PC-9 (cell line): Measurements from ENCODE around the gene R3HDM2. TPM values are rescaled to one million over a fixed set of nuclear protein-coding genes. Genes with fewer than 3 reads are reported as not detected.
"Not testable (repeated sequence)": the region's sequence is repeated elsewhere in the genome, so short reads cannot be mapped to it uniquely, and the experiment has no call there.

Experiments
- BruUV-seq: library from RNA; stranded (reverse); fragments of 400-500 nt; replicated peaks from 2 replicates; lab custom pipeline; 2021; lab: Mats Ljungman, UMichigan
- CTCF ChIA-PET: fragments of 300-600 bp; sonication (Branson Sonifier 250); formaldehyde crosslinking; loops from one replicate; lab custom pipeline; 2022; ENCODE audit warnings: antibody characterized with exemption; lab: Charles Lee
- POLR2A ChIA-PET: fragments of 300-600 bp; sonication (Branson Sonifier 250); formaldehyde crosslinking; loops from one replicate; lab custom pipeline; 2022; ENCODE audit warnings: antibody characterized with exemption; ENCODE audit not compliant: unreplicated experiment; lab: Charles Lee
- DNase-seq, 2 experiments: peaks; one replicate each; pipeline versions ENCODE4 v3.0.0 to v3.0.0-alpha.2; 2015 to 2022; ENCODE audit warnings: mixed read lengths in 1 of 2
- H2AFZ ChIP-seq: fragments of 200-600 bp; sonication (generic); 2 replicates; pipeline ENCODE4 v1.8.1; 2017; ENCODE audit warnings: antibody characterized with exemption
- H3F3A ChIP-seq: fragments of 200-600 bp; sonication (generic); 2 replicates; pipeline ENCODE4 v1.8.1; 2017; ENCODE audit warnings: antibody characterized with exemption, mild to moderate bottlenecking, low read depth; ENCODE audit not compliant: insufficient read depth
- H3K27ac ChIP-seq: fragments of 200-600 bp; sonication (generic); 2 replicates; pipeline ENCODE4 v1.6.1; 2016; ENCODE audit warnings: mixed run types
- H3K27me3 ChIP-seq: fragments of 200-600 bp; sonication (generic); 2 replicates; pipeline ENCODE4 v1.6.1; 2016; ENCODE audit warnings: low read depth, mixed run types; ENCODE audit not compliant: insufficient read depth
- H3K36me3 ChIP-seq: fragments of 200-600 bp; sonication (generic); 2 replicates; pipeline ENCODE4 v1.6.1; 2016; ENCODE audit warnings: low read depth, mixed run types
- H3K4me1 ChIP-seq: fragments of 200-600 bp; sonication (generic); replicated peaks from 2 replicates; pipeline ENCODE4 v1.6.1; 2016; ENCODE audit warnings: mixed run types; ENCODE audit not compliant: insufficient read depth
- H3K4me2 ChIP-seq: fragments of 200-600 bp; sonication (generic); 2 replicates; pipeline ENCODE4 v1.6.1; 2017; ENCODE audit warnings: mixed run types
- H3K4me3 ChIP-seq: fragments of 200-600 bp; sonication (generic); 2 replicates; pipeline ENCODE4 v1.6.1; 2016; ENCODE audit warnings: mixed run types
- H3K79me2 ChIP-seq: fragments of 200-600 bp; sonication (generic); 2 replicates; pipeline ENCODE4 v1.6.1; 2017; ENCODE audit warnings: low read depth, mixed run types
- H3K9me2 ChIP-seq: fragments of 200-600 bp; sonication (generic); 2 replicates; pipeline ENCODE4 v1.8.1; 2017; ENCODE audit warnings: mild to moderate bottlenecking; ENCODE audit not compliant: insufficient read depth
- H3K9me3 ChIP-seq: fragments of 200-600 bp; sonication (generic); 2 replicates; pipeline ENCODE4 v1.8.1; 2016; ENCODE audit warnings: low read depth; ENCODE audit not compliant: insufficient read depth
- H4K20me1 ChIP-seq: fragments of 200-600 bp; sonication (generic); 2 replicates; pipeline ENCODE4 v1.8.1; 2017; ENCODE audit not compliant: insufficient read depth
- CTCF ChIP-seq: fragments of 200-600 bp; sonication (generic); conservative IDR thresholded peaks from 2 replicates; pipeline ENCODE4 v1.6.1; 2017; ENCODE audit warnings: mixed run types, antibody characterized with exemption, mild to moderate bottlenecking, moderate library complexity
- EZH2 ChIP-seq: fragments of 200-600 bp; sonication (generic); IDR thresholded peaks from 2 replicates; pipeline ENCODE4 v1.8.0; 2017; ENCODE audit warnings: antibody characterized with exemption, low read depth
- intact Hi-C: fragments of 100-400 bp; cut with micrococcal nuclease; formaldehyde crosslinking; loops from one replicate; pipeline ENCODE4 v1.10.0; 2022; ENCODE audit not compliant: unreplicated experiment
- total RNA-seq: library from RNA; stranded (reverse); gene quantifications from 2 replicates; pipeline ENCODE4 v1.2.3, GENCODE V29; 2021

Gene R3HDM2
- total RNA-seq, 1 experiment from 2014 or later: 65.1 TPM

GRCh38 chr12:57401165-57401564 is 29.7 kb downstream of the R3HDM2 start:
- no peak overlapping the region for H3K4me2 ChIP-seq
- BruUV-seq: no TSS peak
- no peak for DNase-seq
- no peak overlapping the region for H3K4me3 ChIP-seq
- no peaks in the 10 kb centered on the region for H3K9me3 ChIP-seq
- no peak overlapping the region for H3K27ac ChIP-seq
- H3K79me2 ChIP-seq: no peaks in the 10 kb centered on the region
- no peaks in the 10 kb centered on the region for H4K20me1 ChIP-seq
- ChIA-PET CTCF (interaction anchor here (0.6 kb wide), 1 partner anchor 66 kb away, joined by 7 read pairs; no protein-coding TSS in a partner anchor), POLR2A (no interaction called here)
- H3K9me2 ChIP-seq: no peaks in the 10 kb centered on the region
- no peak for TF ChIP-seq CTCF
- no peak for TF ChIP-seq EZH2
- H3F3A ChIP-seq: no peaks in the 10 kb centered on the region; the same call in 1 of the 2 replicates
- H3K4me1 ChIP-seq: no peaks in the 10 kb centered on the region
- no peaks in the 10 kb centered on the region for H3K27me3 ChIP-seq
- H3K36me3 ChIP-seq: no peaks in the 10 kb centered on the region
- intact Hi-C loops: no loop called here
- no peak overlapping the region for H2AFZ ChIP-seq

GRCh38 chr12:57399718-57400463 is 31.0 kb downstream of the R3HDM2 start:
- POLR2A ChIA-PET, DNase-seq, H3K27me3 ChIP-seq, H3F3A ChIP-seq, H3K4me2 ChIP-seq, H4K20me1 ChIP-seq, H3K36me3 ChIP-seq, H3K4me1 ChIP-seq, intact Hi-C loops, H2AFZ ChIP-seq, H3K9me2 ChIP-seq, H3K9me3 ChIP-seq, CTCF ChIA-PET, H3K79me2 ChIP-seq, H3K4me3 ChIP-seq, H3K27ac ChIP-seq, BruUV-seq: not testable (repeated sequence)

GRCh38 chr12:57397441-57397840 is 33.4 kb downstream of the R3HDM2 start:
- ChIA-PET CTCF (no interaction called here), POLR2A (no interaction called here)

More at GRCh38 chr12:57397441-57397840, 33.4 kb downstream of the R3HDM2 start:
- no peak for DNase-seq
- H3K4me2 ChIP-seq: no peak overlapping the region
- H3K79me2 ChIP-seq: no peaks in the 10 kb centered on the region
- H3K4me1 ChIP-seq: no peaks in the 10 kb centered on the region
- no TSS peak for BruUV-seq
- no peak overlapping the region for H2AFZ ChIP-seq
- no peak overlapping the region for H3K27ac ChIP-seq
- H3K36me3 ChIP-seq: no peaks in the 10 kb centered on the region
- no peaks in the 10 kb centered on the region for H4K20me1 ChIP-seq
- no peaks in the 10 kb centered on the region for H3K9me2 ChIP-seq
- H3F3A ChIP-seq: no peaks in the 10 kb centered on the region; the same call in 1 of the 2 replicates
- H3K9me3 ChIP-seq: no peaks in the 10 kb centered on the region
- H3K4me3 ChIP-seq: no peak overlapping the region
- intact Hi-C loops: no loop called here
- H3K27me3 ChIP-seq: no peaks in the 10 kb centered on the region
- TF ChIP-seq CTCF (no peak), EZH2 (no peak)
